NCI-H146 treated with DMSO at 0.1 percent for 48 hours (cell line): ENCODE results near the gene LAMB1.
"Not testable (repeated sequence)": the region's sequence is repeated elsewhere in the genome, so short reads cannot be mapped to it uniquely, and the experiment has no call there.

Experiments used
- DNase-seq: peaks from one replicate; lab custom pipeline; 2025; ENCODE audit not compliant: unreplicated experiment; lab: John Stamatoyannopoulos, UW

LAMB1 gene

DNA sequence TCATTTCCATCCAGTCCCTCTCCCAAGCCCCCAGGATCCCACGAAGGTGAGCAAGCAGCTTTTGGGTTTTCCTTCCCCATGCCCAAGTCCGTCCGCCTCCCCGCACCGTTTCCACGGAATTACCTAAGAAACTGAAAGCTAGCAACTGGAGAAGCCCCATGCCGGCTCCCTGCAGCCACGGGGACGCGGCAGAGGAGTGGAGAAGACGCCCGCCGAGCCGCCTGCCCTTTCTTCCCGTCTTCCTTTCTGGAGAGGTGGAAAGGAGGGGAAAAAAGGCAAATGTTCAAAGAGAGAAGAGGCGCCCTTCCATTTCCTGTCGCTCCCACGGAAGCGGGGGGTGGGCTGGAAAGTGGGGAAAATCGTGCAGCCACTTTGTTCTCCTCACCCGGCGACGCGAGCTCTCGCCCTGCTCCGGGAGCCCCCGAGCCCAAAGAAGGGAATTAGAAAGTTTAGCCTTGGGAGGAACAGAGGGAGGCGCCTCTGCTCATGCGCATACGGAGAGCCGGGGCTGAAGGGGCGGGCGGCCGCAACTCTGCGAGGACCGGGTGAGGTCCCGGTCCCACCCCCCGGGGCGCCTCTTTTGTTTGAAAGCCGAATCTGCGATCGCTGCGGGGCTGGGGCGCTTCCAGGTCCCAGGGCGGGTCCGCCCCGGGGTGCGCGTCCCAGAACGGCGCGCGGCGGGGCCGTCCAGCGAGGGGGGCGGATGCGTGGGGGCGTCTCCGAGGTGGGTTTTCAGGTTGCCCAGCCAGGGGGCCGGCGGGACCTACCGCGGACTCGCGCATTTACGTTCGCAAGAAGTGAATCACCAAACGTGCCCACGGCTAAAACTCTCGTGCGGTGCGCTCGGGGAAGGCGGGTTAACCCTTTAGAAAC lies at the start of gene LAMB1:
Gene LAMB1, minus strand, starts transcription at position 436 of the 873 bp plus-strand sequence. Its CDS starts 276 bp downstream, at position 160.
- DNase-seq: peak; percentile 53

DNA sequence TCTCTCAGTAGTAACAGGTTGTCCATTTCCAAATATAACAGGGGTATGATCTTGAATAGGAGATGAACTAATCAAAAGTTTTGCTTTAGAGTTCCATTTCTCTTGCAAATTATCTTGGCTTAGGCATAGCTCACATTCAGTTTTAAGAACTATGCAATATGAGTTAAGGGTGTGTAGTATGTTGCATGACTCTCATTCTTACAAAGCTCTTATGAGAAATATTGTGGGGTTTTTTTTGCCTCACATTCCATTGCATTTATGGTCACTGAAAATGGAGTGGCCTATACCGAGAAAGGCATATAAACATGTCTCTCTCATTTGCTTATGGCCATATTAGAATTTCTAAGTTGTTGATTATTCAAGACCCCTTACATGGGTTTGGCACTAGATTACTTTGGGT lies 48.5 kb upstream of the LAMB1 start:
- DNase-seq: no peak

DNA sequence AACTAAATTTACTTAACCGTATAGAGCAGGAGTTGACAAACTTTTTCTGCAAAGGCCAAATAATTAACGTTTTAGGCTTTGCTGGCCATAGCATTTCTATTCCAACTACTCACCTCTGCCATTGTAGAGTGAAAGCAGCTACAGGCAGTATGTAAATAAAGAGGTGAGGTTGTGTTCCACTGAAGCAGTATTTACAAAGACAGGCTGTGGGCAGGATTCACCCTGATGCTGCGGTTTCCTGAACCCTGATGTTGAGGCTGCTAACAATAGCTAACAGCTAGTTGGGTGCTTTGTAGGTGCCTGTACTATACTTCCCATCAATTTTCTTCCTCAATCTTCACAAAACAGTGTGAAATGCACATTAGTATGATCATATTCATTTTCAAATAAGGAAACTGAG lies 47.0 kb upstream of the LAMB1 start:
- DNase-seq: no peak

DNA sequence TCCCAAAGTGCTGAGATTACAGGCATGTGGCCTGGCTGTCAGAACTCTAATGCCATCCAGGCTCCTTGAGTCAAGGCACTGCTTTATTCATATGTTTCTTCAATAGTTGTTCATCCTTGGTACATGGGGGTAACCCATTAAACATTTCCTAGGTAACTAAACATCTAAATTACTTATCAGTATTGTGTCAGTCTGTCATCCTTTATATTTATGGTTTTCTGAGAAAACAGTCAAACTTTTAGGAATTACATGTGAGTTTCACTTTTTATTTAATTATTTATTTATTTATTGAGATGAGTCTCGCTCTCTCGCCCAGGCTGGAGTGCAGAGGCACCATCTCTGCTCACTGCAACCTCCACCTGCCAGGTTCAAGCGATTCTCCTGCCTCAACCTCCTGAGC lies 45.5 kb upstream of the LAMB1 start:
- no peak for DNase-seq

DNA sequence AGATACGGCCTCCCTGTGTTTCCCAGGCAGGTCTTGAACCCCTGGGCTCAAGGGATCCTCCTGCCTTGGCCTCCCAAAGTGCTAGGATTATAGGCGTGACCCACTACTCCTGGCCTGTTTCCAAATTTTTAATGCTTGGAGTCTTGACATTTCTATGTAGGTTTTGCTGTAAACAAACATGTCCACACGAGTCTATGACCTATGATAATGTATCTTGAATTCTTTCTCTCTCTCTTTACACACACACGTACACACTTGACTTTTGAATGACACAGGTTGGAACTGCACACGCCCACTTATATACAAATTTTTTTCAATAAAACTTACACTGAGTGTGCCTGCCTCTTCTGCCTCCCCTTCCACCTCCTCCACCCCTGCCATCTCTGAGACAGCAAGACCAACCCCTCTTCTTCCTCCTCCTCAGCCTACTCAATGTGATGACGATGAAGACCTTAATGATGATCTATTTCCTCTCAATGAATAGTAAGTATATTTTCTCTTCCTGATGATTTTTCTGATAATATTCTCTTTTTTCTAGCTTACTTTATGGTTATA lies 44.1 kb upstream of the LAMB1 start:
- no peak for DNase-seq

DNA sequence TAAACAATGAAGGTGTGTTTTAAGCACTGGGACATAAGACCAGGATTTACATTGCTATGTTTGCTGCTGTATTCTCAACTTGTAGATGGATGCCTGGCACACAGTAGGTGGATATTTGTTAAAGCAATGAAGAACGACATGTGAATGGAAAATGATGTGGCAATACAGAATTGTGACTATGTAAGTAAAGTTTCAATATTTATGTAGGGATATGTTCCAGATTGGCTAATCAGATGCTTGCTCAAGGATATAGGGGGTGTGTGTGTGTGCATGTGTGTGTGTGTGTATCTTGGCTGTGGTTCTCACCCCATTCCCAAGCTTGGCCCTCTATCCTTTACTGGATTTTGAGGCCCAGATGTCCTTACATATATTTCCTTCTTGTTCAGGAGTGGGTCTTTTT lies 42.7 kb upstream of the LAMB1 start:
- DNase-seq: no peak

DNA sequence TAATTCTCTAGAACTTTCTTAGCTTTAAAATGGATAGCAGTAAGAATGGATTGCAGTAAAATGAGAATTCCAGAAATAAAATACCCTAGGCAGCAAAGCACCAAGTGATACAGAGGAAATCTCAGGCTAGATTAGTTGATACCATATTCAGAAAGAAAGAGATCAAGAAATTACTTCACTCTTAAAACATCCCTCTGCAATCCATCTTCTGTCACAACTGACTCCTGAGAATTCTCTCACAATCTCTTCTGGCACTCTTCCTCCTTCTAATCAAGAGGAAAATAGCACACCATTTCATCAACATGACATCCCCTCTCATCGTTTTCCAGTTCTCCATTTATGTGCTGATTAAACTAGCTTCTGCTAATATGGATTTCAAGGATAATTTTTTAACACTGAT lies 42.2 kb upstream of the LAMB1 start:
- no peak for DNase-seq

DNA sequence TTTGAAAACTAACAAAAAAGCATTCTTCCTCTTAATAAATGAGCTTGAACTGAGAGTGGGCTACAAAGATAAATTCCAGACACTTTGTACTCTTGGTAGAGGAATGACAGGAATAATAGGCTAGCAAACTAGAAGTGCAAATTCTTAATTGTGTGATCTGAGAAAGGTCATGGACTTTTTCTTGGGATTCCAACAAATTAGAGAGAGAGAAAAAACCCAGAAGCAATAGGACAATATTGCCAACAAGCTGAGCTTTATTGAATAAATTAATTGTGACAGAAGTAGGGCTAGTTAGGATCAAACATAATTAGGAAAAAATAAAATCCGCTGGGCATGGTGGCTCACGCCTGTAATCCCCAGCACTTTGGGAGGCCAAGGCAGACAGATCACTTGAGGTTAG lies 41.4 kb upstream of the LAMB1 start:
- no peak for DNase-seq

DNA sequence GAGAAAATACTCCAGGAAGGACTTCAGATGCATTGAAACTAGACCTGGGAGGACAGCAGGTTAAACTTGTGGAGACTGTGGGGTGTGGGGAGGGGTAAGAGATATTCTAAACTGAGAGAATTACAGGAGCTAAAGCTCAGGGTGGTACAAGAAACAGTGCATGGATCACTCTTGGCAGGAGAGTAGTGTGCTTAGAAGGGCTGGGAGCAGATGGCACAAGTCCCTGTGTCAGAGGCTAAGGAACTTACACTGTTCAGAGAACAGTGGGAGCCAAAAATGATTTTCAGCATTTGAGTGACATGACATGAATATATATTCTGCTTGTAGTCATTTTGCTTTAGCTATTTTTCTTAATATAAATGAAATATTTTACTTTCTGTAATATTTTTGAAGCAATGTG lies 36.0 kb upstream of the LAMB1 start:
- no peak for DNase-seq

DNA sequence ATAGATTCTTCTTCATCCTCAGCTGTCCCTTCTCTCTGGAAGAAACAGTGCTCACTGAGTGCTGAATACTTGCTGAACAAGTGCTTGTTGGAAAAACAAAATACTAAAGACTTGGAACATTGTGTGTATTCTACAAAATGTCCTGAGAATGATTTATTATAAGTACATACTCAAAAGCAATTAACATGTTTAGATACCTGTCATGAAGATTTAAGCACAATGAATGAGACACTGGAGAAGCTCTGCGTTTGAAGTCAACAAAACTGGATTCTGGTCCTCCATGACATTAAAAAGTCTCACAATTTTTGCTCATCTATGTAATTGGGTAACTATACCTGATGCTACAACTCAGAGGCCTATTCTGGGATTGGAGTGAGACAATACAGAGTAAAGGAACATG lies 34.8 kb upstream of the LAMB1 start:
- DNase-seq: no peak

DNA sequence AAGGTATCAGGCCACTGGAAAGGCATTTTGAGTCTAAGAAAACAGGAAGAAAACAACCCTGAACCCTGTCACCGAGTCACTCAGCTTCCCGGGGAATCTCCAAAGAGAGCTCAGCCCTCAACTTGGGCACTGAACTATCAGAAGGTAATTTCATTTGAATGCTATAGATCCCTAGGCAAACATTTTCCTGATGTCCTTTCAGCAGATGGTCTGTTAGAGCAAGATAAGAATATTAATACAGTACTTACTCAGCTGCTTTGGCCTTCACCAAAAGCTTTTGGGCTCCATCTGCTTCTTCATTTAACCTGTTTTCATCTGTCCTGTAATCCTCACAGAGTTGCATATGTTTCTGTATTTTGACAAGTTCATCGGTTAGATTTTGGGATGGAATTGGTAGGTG lies 34.2 kb upstream of the LAMB1 start:
- peak; percentile 22 for DNase-seq

DNA sequence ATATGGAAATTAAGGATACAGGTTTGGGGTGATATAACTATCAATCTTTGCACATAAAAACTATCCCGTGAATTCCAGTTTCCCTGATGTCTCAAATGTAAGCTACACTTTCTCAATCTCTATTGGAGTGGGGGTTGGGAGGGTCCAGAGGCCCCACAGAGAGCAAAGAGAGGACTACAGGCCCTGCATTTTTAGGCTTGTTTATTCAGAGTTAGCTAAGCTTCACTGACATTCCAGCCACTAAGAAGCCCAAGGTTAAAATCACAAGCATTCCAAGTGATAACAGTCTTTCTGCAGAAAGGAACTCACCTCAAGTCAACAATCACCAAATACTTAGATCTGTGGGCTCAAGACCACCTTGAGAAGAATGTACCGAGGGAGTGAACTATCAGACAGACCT lies 31.6 kb upstream of the LAMB1 start:
- DNase-seq: no peak

DNA sequence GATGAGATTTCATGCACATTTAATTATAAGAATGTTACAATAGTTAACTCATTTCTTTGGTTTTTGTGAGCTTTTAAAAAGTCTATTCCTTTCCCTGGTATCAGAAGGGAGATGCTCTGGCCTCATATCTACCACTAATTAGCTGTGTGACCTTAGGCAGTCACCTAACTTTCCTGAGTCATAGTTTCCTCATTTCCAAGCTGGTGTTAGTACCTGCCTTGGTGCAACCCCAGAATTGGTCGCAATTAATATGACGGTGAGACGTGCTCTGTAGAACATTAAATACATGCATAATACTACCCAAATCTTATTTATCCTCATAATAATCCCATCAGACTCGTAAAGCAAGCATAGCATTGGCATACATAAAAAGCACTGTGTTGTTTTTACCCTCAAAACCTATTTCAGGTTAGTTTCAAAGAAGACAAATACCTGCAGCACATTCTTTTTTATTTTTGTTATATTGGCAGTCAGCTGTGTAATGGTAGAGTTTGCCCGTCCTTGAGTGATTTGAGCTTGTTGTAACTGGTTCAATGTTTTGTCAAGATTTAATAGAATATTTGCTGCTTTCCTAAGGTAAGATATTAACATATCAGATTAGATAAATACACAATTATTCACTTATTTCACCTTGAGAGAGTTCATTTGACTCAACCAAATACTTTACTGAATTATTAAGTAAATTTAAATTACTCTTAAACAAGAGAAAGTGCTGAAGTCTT lies 31.0 kb upstream of the LAMB1 start:
- DNase-seq: no peak

DNA sequence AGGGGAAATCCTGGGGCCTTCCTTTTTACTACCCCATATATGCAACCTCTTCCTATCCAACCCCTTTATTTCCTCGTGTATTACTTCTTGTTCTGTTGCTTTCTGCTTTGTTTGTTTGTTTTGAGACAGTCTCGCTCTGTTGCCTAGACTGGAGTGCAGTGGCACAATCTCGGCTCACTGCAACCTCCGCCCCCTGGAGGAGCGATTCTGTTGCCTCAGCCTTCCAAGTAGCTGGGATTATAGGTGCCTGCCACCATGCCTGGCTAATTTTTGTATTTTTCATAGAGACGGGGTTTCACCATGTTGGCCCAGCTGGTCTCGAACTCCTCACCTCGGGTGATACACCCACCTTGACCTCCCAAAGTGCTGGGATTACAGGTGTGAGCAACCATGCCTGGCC lies 30.3 kb upstream of the LAMB1 start:
- DNase-seq: not testable (repeated sequence)

DNA sequence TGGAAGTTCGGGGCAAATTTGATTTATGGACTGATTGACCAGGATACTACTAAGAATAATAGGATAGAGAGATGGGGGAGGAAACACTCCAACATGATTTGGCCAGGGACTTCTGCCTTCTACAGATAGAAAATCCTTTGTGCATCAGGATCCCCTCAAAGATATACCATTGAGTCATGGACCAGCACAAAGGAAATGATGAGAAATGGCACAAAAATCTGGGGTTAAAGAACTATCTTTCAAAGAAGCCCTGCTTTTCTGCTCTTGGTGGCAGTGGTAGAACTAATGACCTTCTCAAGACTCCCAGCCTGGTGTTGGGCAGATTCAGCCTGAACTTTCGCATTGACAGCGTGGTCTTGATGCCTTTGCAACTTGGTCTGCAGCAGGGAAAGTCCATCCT lies 27.6 kb upstream of the LAMB1 start:
- no peak for DNase-seq

DNA sequence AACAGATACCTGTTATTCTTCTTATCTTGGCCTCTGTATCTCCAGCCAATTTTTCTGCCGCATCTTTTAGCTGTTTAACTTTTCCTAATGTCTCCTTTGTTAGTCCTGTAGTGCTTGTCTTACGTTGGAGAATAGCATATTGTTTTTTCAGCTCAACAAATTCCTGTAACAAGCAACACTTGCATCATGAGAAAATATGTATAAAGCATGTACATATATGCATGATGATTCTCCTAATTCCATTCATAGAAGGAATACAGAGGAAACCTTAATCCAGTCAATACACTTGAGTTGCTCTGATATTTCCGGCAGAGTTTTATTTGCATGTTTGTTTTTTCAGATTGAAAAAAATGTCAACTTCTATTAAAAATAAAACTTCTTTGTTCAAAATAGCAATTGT lies 26.1 kb upstream of the LAMB1 start:
- DNase-seq: no peak

DNA sequence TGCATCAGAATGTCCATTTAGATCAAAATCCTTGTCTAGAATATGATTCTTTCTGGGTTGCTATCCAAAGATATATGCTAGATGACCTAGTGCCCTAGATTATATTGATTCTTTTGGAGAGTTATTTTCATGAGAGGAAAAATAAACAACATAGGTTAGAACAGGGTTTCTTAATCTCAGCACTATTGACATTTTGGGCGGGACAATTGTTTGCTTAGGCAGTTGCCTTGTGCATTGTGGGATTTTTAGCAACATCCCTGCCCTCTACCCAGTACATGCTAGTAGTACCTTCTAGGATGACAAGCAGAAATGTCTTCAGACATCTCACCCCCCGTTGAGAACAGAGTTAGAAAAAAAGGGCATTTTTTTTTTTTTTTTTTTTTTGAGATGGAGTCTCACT lies 25.1 kb upstream of the LAMB1 start:
- no peak for DNase-seq

DNA sequence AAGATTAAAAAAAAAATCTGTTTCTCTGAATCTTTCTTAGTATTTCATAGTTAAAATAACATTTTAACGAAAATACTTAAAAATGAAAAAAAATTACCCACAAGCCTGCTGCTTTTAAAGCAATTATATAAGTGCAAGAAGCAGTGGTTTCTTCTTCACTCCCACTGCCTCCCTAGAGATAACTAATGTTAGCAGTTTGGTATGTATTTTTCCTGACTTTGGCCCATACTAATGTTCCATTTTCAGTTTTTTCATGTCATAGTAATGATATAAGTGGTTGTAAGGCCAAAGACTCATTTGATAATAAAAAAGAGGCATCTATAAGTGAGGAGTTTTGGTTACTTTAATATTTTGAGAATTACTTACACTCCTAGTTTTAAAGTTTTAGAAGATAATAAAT lies 24.3 kb upstream of the LAMB1 start:
- no peak for DNase-seq

DNA sequence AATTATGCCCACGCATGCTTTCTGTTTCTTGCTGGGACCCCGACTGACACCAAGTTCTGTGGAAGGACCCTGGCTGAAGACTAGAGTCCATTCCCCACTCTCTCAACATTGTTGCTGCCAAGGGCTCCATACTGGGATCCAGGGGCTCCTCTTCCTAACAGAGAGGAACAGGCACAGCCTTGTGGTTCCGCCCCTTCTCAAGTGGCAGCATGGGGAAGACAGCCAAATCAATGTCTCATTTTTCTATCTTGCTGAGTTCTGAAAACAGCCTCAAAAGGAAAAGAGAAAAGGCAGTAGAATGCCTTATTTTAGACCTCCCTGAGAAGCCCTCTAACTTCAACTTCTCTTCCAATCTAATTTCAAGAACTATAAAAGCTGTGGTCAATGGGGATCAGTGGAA lies 23.7 kb upstream of the LAMB1 start:
- no peak for DNase-seq

DNA sequence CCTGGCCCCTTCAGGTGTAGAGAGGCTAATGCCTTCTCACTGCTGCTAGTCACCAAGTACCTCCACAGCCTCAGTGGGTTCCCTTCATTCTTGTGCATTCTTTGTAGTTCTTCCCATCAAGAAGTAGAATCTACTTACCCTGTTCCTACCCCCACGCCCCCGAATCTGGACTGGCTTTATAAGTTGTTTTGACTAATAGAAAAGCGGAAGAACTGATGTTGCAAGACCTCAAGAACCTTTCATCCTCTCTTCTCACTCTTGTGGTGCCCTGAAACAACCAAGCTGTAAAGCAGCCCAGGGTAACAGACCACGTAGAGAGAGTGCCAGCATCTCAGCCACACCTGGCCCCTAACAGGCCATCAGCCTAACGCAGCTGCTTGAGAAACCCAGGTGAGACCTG lies 23.2 kb upstream of the LAMB1 start:
- DNase-seq: no peak

DNA sequence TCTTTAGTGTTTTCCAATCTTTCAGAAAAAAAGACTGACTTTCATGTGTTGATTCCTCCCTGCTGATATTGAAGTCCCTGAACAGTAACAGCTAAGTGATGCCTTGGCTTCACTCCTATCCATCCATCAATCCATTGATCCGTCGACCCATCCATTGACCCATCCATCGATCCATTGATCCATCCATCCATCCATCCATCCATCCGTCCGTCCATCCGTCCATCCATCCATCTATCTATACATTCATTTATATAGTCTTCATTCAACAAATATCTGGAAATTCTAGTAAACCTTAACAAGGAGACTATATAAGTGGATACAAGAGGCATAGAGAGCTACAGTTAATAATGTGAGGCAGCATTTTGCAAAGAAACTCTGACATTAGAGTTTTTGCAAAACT lies 21.6 kb upstream of the LAMB1 start:
- DNase-seq: no peak

DNA sequence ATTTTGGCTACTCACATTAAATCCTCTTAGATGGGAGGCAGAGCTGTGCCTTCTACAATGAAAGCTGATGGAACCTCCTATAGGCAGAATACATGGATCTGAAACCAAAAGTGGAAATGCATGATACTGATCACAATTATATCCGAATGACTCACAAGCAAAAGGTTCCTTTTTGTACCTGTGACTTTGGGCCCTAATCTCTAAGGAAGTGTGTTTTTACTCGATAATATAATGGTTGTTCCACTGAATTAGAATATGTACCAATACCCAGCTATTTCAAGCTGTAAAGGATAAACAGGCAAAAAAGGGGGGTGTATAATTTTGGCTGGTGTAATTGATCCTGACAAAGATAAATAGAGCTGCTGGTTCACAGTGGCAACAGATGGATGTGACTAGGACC lies 17.6 kb upstream of the LAMB1 start:
- DNase-seq: no peak
